OCI-LY3 (cell line): ENCODE measurements around the gene HOXB6.

Experiments used
- CTCF ChIP-seq: fragments of 200-600, 300-600 bp; sonication (generic); IDR thresholded peaks from 2 replicates; pipeline ENCODE4 v1.5.1; 2014; ENCODE audit warnings: antibody characterized with exemption, low read length, low read depth
- EZH2phosphoT487 ChIP-seq: fragments of 200-600 bp; shearing (Covaris generic); IDR thresholded peaks from 2 replicates; pipeline ENCODE4 v1.6.1; 2018; ENCODE audit warnings: antibody characterized with exemption, mixed run types, low read depth

- TF ChIP-seq EZH2phosphoT487, result no peak
- no peak for TF ChIP-seq CTCF
Observed at GRCh38 chr17:48620461-48621139, 15.8 kb upstream of the HOXB6 start.
